GM23338 (cell line): ENCODE measurements around the gene MADCAM1. TPM values are rescaled to one million over a fixed set of nuclear protein-coding genes. Genes with fewer than 3 reads are reported as not detected.

Experiments used
- ATAC-seq: fragments of 200-7000 bp; cut with Tn5 transposase; 3 replicates; pipeline ENCODE4 v1.9.1; 2020
- DNase-seq: peaks from one replicate; pipeline ENCODE4 v3.0.0-alpha.2; 2015; ENCODE audit warnings: low spot score
- H2AFZ ChIP-seq: fragments of 200-600 bp; sonication (generic); 2 replicates; pipeline ENCODE4 v1.8.0; 2016; ENCODE audit warnings: antibody characterized with exemption, mild to moderate bottlenecking, moderate library complexity
- H3F3A ChIP-seq: fragments of 200-600 bp; sonication (generic); replicated peaks from 2 replicates; pipeline ENCODE4 v1.8.0; 2017; ENCODE audit warnings: antibody characterized with exemption, mixed run types, low read depth
- H3K27ac ChIP-seq: fragments of 200-600 bp; sonication (generic); 2 replicates; pipeline ENCODE4 v1.6.1; 2016; ENCODE audit warnings: low read depth
- H3K27me3 ChIP-seq: fragments of 200-600 bp; sonication (generic); 2 replicates; pipeline ENCODE4 v1.8.0; 2016; ENCODE audit warnings: mild to moderate bottlenecking, mixed run types, moderate library complexity; ENCODE audit not compliant: insufficient read depth
- H3K36me3 ChIP-seq: fragments of 200-600 bp; sonication (generic); 2 replicates; pipeline ENCODE4 v1.8.0; 2016; ENCODE audit warnings: mild to moderate bottlenecking; ENCODE audit not compliant: insufficient read depth
- H3K4me1 ChIP-seq: fragments of 200-600 bp; sonication (generic); 2 replicates; pipeline ENCODE4 v1.8.0; 2016; ENCODE audit warnings: mild to moderate bottlenecking, moderate library complexity; ENCODE audit not compliant: insufficient read depth
- H3K4me2 ChIP-seq: fragments of 200-600 bp; sonication (generic); 2 replicates; pipeline ENCODE4 v1.7.1; 2017; ENCODE audit warnings: mixed run types
- H3K4me3 ChIP-seq: fragments of 200-600 bp; sonication (generic); 2 replicates; pipeline ENCODE4 v1.6.1; 2016; ENCODE audit warnings: mixed run types
- H3K79me2 ChIP-seq: fragments of 200-600 bp; sonication (generic); replicated peaks from 2 replicates; pipeline ENCODE4 v1.8.0; 2017; ENCODE audit warnings: mild to moderate bottlenecking; ENCODE audit not compliant: insufficient read depth
- H3K9me2 ChIP-seq: fragments of 200-600 bp; sonication (generic); 2 replicates; pipeline ENCODE4 v1.8.0; 2017; ENCODE audit not compliant: insufficient read depth
- H4K20me1 ChIP-seq: fragments of 200-600 bp; sonication (generic); replicated peaks from 2 replicates; pipeline ENCODE4 v1.8.0; 2017; ENCODE audit warnings: mild to moderate bottlenecking; ENCODE audit not compliant: insufficient read depth
- H3K27ac Mint-ChIP-seq: 2 replicates; pipeline ENCODE4 v1.8.0; 2020; ENCODE audit warnings: inconsistent platforms, mild to moderate bottlenecking, moderate library complexity, mixed read lengths
- H3K27me3 Mint-ChIP-seq: 3 replicates; pipeline ENCODE4 v1.8.0; 2022; ENCODE audit warnings: low read depth, mild to moderate bottlenecking, moderate library complexity, mixed read lengths, inconsistent platforms; ENCODE audit not compliant: insufficient read depth, poor library complexity
- H3K36me3 Mint-ChIP-seq: 3 replicates; pipeline ENCODE4 v1.8.0; 2021; ENCODE audit warnings: low read depth, mild to moderate bottlenecking, inconsistent platforms, moderate library complexity, mixed read lengths
- H3K4me1 Mint-ChIP-seq: 3 replicates; pipeline ENCODE4 v1.8.0; 2020; ENCODE audit warnings: mild to moderate bottlenecking, inconsistent platforms, mixed read lengths
- H3K4me3 Mint-ChIP-seq: 3 replicates; pipeline ENCODE4 v1.8.0; 2021; ENCODE audit warnings: moderate library complexity, mild to moderate bottlenecking, inconsistent platforms, mixed read lengths
- H3K9me3 Mint-ChIP-seq: 3 replicates; pipeline ENCODE4 v1.8.0; 2020; ENCODE audit warnings: moderate library complexity, mild to moderate bottlenecking, inconsistent platforms, mixed read lengths
- CREB1 ChIP-seq: fragments of 250-450 bp; sonication (Bioruptor Pico); IDR thresholded peaks from 2 replicates; pipeline ENCODE4 v1.5.0; 2020; ENCODE audit warnings: low read depth, mild to moderate bottlenecking, moderate library complexity
- EZH2 ChIP-seq: fragments of 200-600 bp; sonication (generic); IDR thresholded peaks from one replicate; pipeline ENCODE4 v1.8.0; 2017; ENCODE audit warnings: antibody characterized with exemption, mild to moderate bottlenecking, low read depth; ENCODE audit not compliant: unreplicated experiment
- EZH2phosphoT487 ChIP-seq: fragments of 200-600 bp; sonication (generic); IDR thresholded peaks from one replicate; pipeline ENCODE4 v1.8.1; 2018; ENCODE audit warnings: antibody characterized with exemption; ENCODE audit not compliant: unreplicated experiment
- JUNB ChIP-seq: IDR thresholded peaks from one replicate; pipeline ENCODE4 v1.6.1; 2016; ENCODE audit warnings: antibody characterized with exemption; ENCODE audit not compliant: unreplicated experiment
- NANOG ChIP-seq: IDR thresholded peaks from 2 replicates; pipeline ENCODE4 v1.6.1; 2016; ENCODE audit warnings: antibody characterized with exemption, borderline replicate concordance
- POLR2AphosphoS5 ChIP-seq: IDR thresholded peaks from 2 replicates; pipeline ENCODE4 v1.6.1; 2016; ENCODE audit warnings: antibody characterized with exemption, low read depth
- STAT1 ChIP-seq: IDR thresholded peaks from one replicate; pipeline ENCODE4 v1.6.1; 2016; ENCODE audit warnings: antibody characterized with exemption; ENCODE audit not compliant: unreplicated experiment
- ZNF114 ChIP-seq: fragments of 250-450 bp; sonication (Bioruptor Pico); IDR thresholded peaks from 2 replicates; pipeline ENCODE4 v1.5.0; 2020; ENCODE audit warnings: mild to moderate bottlenecking, moderate library complexity
- ZNF331 ChIP-seq: fragments of 250-450 bp; sonication (Bioruptor Pico); IDR thresholded peaks from 2 replicates; pipeline ENCODE4 v1.5.0; 2020; ENCODE audit warnings: low read depth, mild to moderate bottlenecking, moderate library complexity
- polyA plus RNA-seq: library from polyadenylated mRNA; unstranded; fragments of >200 nt; fragmentation: Nextera tagmentation; extraction: Ambion mirVana; gene quantifications from 2 replicates; pipeline ENCODE4 v1.2.1, GENCODE V29; 2016
- total RNA-seq: library from RNA; depleted of rRNA; stranded (reverse); fragments of >200 nt; shearing (Covaris generic); gene quantifications from 2 replicates; pipeline ENCODE4 v1.2.3, GENCODE V29; 2014
- TF ChIP-seq, protein P1 (sequence below), 2 experiments: fragments of 200-600 bp in 1 of 2; sonication (generic) in 1 of 2; conservative IDR thresholded peaks; 2 replicates each; pipeline versions ENCODE4 v1.5.1 to v1.6.1; 2016 to 2017; ENCODE audit warnings: antibody characterized with exemption in 2 of 2, low read depth in 2 of 2, mild to moderate bottlenecking in 2 of 2, moderate library complexity in 1 of 2
- TF ChIP-seq, protein P2 (sequence below): IDR thresholded peaks from 2 replicates; pipeline ENCODE4 v1.6.1; 2016; ENCODE audit warnings: antibody characterized with exemption
- TF ChIP-seq, protein P3 (sequence below): IDR thresholded peaks from one replicate; pipeline ENCODE4 v1.6.1; 2018; ENCODE audit warnings: antibody characterized with exemption; ENCODE audit not compliant: unreplicated experiment
- TF ChIP-seq, protein P4 (sequence below): fragments of 250-450 bp; sonication (Bioruptor Pico); IDR thresholded peaks from 2 replicates; pipeline ENCODE4 v1.5.0; 2020; ENCODE audit warnings: mild to moderate bottlenecking, moderate library complexity

The MADCAM1 gene
- total and polyA plus RNA-seq, 2 experiments from 2014 or later: 2.1 to 2.5 TPM

DNA sequence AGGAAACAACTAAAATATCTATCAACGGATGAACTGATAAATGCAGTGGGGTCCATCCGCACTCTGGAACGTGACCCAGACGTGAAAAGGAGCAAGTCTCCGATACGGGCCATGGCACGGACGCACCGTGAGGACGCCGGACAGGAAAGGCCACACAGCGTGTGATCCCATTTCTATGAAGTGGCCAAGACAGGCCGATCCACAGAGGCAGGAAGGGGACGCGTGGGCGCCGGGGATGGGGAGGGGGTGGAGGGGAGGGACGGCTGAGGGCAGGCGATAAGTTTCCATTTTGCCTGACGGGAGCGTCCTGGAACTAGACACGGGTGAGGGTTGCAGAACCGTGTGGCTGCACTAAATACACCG, 49.2 kb upstream of the MADCAM1 start:
- Mint-ChIP-seq H3K4me1 (no peaks in the 10 kb centered on the region), H3K27me3 (peaks cover 10% of the 10 kb centered on the region), H3K9me3 (peaks cover 28% of the 10 kb centered on the region), H3K4me3 (no peak overlapping the region), H3K36me3 (peaks cover 8% of the 10 kb centered on the region), H3K27ac (no peak overlapping the region)
- TF ChIP-seq EZH2: no peak
- TF ChIP-seq STAT1: no peak
- no peak for TF ChIP-seq CREB1
- no peak for TF ChIP-seq ZNF331 (CRISPR knock-in tag)
- TF ChIP-seq NANOG: no peak
- TF ChIP-seq, protein P1, sequence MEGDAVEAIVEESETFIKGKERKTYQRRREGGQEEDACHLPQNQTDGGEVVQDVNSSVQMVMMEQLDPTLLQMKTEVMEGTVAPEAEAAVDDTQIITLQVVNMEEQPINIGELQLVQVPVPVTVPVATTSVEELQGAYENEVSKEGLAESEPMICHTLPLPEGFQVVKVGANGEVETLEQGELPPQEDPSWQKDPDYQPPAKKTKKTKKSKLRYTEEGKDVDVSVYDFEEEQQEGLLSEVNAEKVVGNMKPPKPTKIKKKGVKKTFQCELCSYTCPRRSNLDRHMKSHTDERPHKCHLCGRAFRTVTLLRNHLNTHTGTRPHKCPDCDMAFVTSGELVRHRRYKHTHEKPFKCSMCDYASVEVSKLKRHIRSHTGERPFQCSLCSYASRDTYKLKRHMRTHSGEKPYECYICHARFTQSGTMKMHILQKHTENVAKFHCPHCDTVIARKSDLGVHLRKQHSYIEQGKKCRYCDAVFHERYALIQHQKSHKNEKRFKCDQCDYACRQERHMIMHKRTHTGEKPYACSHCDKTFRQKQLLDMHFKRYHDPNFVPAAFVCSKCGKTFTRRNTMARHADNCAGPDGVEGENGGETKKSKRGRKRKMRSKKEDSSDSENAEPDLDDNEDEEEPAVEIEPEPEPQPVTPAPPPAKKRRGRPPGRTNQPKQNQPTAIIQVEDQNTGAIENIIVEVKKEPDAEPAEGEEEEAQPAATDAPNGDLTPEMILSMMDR (conservative IDR thresholded peaks at IDR 0.05; ENCODE audit: low read depth in 2 of 2): no peak
- TF ChIP-seq, protein P2, sequence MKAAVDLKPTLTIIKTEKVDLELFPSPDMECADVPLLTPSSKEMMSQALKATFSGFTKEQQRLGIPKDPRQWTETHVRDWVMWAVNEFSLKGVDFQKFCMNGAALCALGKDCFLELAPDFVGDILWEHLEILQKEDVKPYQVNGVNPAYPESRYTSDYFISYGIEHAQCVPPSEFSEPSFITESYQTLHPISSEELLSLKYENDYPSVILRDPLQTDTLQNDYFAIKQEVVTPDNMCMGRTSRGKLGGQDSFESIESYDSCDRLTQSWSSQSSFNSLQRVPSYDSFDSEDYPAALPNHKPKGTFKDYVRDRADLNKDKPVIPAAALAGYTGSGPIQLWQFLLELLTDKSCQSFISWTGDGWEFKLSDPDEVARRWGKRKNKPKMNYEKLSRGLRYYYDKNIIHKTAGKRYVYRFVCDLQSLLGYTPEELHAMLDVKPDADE: no peak
- TF ChIP-seq, protein P3, sequence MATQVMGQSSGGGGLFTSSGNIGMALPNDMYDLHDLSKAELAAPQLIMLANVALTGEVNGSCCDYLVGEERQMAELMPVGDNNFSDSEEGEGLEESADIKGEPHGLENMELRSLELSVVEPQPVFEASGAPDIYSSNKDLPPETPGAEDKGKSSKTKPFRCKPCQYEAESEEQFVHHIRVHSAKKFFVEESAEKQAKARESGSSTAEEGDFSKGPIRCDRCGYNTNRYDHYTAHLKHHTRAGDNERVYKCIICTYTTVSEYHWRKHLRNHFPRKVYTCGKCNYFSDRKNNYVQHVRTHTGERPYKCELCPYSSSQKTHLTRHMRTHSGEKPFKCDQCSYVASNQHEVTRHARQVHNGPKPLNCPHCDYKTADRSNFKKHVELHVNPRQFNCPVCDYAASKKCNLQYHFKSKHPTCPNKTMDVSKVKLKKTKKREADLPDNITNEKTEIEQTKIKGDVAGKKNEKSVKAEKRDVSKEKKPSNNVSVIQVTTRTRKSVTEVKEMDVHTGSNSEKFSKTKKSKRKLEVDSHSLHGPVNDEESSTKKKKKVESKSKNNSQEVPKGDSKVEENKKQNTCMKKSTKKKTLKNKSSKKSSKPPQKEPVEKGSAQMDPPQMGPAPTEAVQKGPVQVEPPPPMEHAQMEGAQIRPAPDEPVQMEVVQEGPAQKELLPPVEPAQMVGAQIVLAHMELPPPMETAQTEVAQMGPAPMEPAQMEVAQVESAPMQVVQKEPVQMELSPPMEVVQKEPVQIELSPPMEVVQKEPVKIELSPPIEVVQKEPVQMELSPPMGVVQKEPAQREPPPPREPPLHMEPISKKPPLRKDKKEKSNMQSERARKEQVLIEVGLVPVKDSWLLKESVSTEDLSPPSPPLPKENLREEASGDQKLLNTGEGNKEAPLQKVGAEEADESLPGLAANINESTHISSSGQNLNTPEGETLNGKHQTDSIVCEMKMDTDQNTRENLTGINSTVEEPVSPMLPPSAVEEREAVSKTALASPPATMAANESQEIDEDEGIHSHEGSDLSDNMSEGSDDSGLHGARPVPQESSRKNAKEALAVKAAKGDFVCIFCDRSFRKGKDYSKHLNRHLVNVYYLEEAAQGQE: no peak
- no peak for TF ChIP-seq POLR2AphosphoS5
- TF ChIP-seq EZH2phosphoT487: no peak
- no peak for TF ChIP-seq ZNF114 (CRISPR knock-in tag)
- TF ChIP-seq, protein P4, sequence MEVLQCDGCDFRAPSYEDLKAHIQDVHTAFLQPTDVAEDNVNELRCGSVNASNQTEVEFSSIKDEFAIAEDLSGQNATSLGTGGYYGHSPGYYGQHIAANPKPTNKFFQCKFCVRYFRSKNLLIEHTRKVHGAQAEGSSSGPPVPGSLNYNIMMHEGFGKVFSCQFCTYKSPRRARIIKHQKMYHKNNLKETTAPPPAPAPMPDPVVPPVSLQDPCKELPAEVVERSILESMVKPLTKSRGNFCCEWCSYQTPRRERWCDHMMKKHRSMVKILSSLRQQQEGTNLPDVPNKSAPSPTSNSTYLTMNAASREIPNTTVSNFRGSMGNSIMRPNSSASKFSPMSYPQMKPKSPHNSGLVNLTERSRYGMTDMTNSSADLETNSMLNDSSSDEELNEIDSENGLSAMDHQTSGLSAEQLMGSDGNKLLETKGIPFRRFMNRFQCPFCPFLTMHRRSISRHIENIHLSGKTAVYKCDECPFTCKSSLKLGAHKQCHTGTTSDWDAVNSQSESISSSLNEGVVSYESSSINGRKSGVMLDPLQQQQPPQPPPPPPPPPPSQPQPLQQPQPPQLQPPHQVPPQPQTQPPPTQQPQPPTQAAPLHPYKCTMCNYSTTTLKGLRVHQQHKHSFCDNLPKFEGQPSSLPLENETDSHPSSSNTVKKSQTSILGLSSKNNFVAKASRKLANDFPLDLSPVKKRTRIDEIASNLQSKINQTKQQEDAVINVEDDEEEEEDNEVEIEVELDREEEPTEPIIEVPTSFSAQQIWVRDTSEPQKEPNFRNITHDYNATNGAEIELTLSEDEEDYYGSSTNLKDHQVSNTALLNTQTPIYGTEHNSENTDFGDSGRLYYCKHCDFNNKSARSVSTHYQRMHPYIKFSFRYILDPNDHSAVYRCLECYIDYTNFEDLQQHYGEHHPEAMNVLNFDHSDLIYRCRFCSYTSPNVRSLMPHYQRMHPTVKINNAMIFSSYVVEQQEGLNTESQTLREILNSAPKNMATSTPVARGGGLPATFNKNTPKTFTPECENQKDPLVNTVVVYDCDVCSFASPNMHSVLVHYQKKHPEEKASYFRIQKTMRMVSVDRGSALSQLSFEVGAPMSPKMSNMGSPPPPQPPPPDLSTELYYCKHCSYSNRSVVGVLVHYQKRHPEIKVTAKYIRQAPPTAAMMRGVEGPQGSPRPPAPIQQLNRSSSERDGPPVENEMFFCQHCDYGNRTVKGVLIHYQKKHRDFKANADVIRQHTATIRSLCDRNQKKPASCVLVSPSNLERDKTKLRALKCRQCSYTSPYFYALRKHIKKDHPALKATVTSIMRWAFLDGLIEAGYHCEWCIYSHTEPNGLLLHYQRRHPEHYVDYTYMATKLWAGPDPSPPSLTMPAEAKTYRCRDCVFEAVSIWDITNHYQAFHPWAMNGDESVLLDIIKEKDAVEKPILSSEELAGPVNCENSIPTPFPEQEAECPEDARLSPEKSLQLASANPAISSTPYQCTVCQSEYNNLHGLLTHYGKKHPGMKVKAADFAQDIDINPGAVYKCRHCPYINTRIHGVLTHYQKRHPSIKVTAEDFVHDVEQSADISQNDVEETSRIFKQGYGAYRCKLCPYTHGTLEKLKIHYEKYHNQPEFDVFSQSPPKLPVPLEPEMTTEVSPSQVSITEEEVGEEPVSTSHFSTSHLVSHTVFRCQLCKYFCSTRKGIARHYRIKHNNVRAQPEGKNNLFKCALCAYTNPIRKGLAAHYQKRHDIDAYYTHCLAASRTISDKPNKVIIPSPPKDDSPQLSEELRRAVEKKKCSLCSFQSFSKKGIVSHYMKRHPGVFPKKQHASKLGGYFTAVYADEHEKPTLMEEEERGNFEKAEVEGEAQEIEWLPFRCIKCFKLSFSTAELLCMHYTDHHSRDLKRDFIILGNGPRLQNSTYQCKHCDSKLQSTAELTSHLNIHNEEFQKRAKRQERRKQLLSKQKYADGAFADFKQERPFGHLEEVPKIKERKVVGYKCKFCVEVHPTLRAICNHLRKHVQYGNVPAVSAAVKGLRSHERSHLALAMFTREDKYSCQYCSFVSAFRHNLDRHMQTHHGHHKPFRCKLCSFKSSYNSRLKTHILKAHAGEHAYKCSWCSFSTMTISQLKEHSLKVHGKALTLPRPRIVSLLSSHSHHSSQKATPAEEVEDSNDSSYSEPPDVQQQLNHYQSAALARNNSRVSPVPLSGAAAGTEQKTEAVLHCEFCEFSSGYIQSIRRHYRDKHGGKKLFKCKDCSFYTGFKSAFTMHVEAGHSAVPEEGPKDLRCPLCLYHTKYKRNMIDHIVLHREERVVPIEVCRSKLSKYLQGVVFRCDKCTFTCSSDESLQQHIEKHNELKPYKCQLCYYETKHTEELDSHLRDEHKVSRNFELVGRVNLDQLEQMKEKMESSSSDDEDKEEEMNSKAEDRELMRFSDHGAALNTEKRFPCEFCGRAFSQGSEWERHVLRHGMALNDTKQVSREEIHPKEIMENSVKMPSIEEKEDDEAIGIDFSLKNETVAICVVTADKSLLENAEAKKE (CRISPR knock-in tag): no peak
- no peak for TF ChIP-seq JUNB
- H3K36me3 ChIP-seq: no peaks in the 10 kb centered on the region
- no peak overlapping the region for H2AFZ ChIP-seq
- no peak overlapping the region for H3K4me3 ChIP-seq
- H4K20me1 ChIP-seq: no peaks in the 10 kb centered on the region
- H3K27me3 ChIP-seq: no peaks in the 10 kb centered on the region
- H3K79me2 ChIP-seq: no peaks in the 10 kb centered on the region
- no peak overlapping the region for H3K27ac ChIP-seq
- ATAC-seq (no peak), DNase-seq (no peak)
- H3K9me2 ChIP-seq: no peaks in the 10 kb centered on the region
- no peak overlapping the region for H3K4me2 ChIP-seq
- no peaks in the 10 kb centered on the region for H3K4me1 ChIP-seq
- H3F3A ChIP-seq: 0 out of 2 replicates have a peak, but pooled peaks cover 4% of the 10 kb centered on the region
